Neutrophil (primary cell): ENCODE results near the gene ETNK2.

Experiments
- H3K27ac ChIP-seq: fragments of 200-600 bp; sonication (generic); 2 replicates; pipeline ENCODE4 v1.5.1; 2016; ENCODE audit warnings: mild to moderate bottlenecking, moderate library complexity
- H3K27me3 ChIP-seq: fragments of 200-600 bp; sonication (generic); 2 replicates; pipeline ENCODE4 v1.6.0; 2016; ENCODE audit warnings: mild to moderate bottlenecking
- H3K36me3 ChIP-seq: fragments of 200-600 bp; sonication (generic); 2 replicates; pipeline ENCODE4 v1.5.1; 2017
- H3K4me1 ChIP-seq, 2 experiments: fragments of 200-600 bp in 1 of 2; sonication (generic) in 1 of 2; 1 replicate in 1 of 2; 2 replicates in 1 of 2; pipeline versions ENCODE4 v1.5.1 to v1.6.1; 2013 to 2016; ENCODE audit warnings: low read depth in 1 of 2, low read length in 1 of 2, mild to moderate bottlenecking in 1 of 2, moderate library complexity in 1 of 2; ENCODE audit not compliant: control insufficient read depth in 1 of 2, insufficient read depth in 1 of 2
- H3K4me3 ChIP-seq, 2 experiments: fragments of 200-600 bp in 1 of 2; sonication (generic) in 1 of 2; 1 replicate in 1 of 2; 2 replicates in 1 of 2; pipeline ENCODE4 v1.5.1; 2013 to 2016; ENCODE audit warnings: low read depth in 1 of 2, low read length in 1 of 2, mild to moderate bottlenecking in 1 of 2, moderate library complexity in 1 of 2
- H3K9me3 ChIP-seq: fragments of 200-600 bp; sonication (generic); 2 replicates; pipeline ENCODE4 v1.5.1; 2016
- CTCF ChIP-seq: fragments of 200-600 bp; sonication (generic); IDR thresholded peaks from 2 replicates; pipeline ENCODE4 v1.5.1; 2016; ENCODE audit warnings: antibody characterized with exemption

Gene ETNK2

GRCh38 chr1:204096931-204097330, 54.9 kb downstream of the ETNK2 start:
- peaks cover 20% of the 10 kb centered on the region for H3K27me3 ChIP-seq
- no peaks in the 10 kb centered on the region for H3K4me1 ChIP-seq
- no peak overlapping the region for H3K4me3 ChIP-seq
- no peaks in the 10 kb centered on the region for H3K9me3 ChIP-seq
- H3K27ac ChIP-seq, result no peak overlapping the region
- H3K36me3 ChIP-seq, result no peaks in the 10 kb centered on the region
- TF ChIP-seq CTCF, result no peak

DNA sequence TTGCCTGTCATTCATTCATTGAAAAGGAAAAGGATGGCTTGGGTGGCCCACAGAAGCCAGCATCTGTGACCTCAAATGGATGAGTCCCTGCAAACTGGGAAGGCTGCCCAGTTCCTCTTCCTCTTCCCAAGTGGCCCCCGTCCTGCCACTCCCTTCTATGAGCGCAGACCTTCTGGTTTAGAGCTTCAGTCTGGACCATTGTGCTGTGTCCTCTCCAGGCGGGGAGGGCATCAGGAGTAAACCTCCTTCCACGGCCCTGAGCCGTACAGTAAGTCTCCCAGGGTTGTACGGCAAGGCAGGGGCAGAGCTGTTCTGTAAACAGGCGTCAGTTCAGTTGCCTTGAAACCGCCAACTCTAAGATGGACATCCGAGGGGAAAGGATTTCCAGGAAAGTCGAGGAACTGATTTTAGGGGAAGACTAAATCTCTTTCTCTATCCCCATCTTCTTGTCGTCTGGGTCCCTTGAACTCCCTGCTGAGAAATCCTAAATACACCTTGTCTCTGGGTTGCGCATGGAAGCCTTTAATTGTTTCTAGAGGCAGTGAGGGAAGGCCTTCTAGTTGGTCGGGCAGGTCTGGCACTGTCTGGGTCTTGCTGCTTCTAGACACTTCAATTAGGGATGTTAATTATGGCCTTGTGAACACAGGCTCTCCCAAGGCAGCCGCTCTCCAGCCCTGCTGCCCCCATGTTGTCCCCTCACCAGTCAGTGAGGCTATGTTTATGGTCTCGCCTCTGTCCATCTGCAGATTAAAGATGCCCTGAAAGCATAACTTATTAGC, 56.8 kb downstream of the ETNK2 start:
- H3K27me3 ChIP-seq, result peaks cover 3% of the 10 kb centered on the region
- no peak for TF ChIP-seq CTCF
- no peaks in the 10 kb centered on the region for H3K9me3 ChIP-seq
- H3K27ac ChIP-seq, result no peak overlapping the region
- no peaks in the 10 kb centered on the region for H3K36me3 ChIP-seq
- no peak overlapping the region for H3K4me3 ChIP-seq
- no peaks in the 10 kb centered on the region for H3K4me1 ChIP-seq

- Histone ChIP-seq H3K27me3 (no peaks in the 10 kb centered on the region), H3K4me1 (no peaks in the 10 kb centered on the region), H3K27ac (no peak overlapping the region), H3K4me3 (no peak overlapping the region), H3K36me3 (no peaks in the 10 kb centered on the region), H3K9me3 (no peaks in the 10 kb centered on the region)
- TF ChIP-seq CTCF, result no peak
Measured at GRCh38 chr1:204094313-204094729, 57.5 kb downstream of the ETNK2 start.

GRCh38 chr1:204093781-204094180, 58.1 kb downstream of the ETNK2 start:
- Histone ChIP-seq H3K4me3 (no peak overlapping the region), H3K36me3 (no peaks in the 10 kb centered on the region), H3K4me1 (no peaks in the 10 kb centered on the region), H3K27ac (no peak overlapping the region), H3K9me3 (no peaks in the 10 kb centered on the region), H3K27me3 (no peaks in the 10 kb centered on the region)
- no peak for TF ChIP-seq CTCF

GRCh38 chr1:204093421-204093717, 58.5 kb downstream of the ETNK2 start:
- TF ChIP-seq CTCF, result no peak
- Histone ChIP-seq H3K4me3 (no peak overlapping the region), H3K36me3 (no peaks in the 10 kb centered on the region), H3K9me3 (no peaks in the 10 kb centered on the region), H3K27me3 (no peaks in the 10 kb centered on the region), H3K4me1 (no peaks in the 10 kb centered on the region), H3K27ac (no peak overlapping the region)
